Measurements from ENCODE around the gene MAP2K4. TPM values are rescaled to one million over a fixed set of nuclear protein-coding genes. Genes with fewer than 3 reads are reported as not detected.

The MAP2K4 gene
- total RNA-seq, 2 donors from 2014 or later: 26.2 to 42.1 TPM

GRCh38 chr17:11986179-11986941 is 34.3 kb upstream of the MAP2K4 start:
- no peak overlapping the region for H3K4me3 ChIP-seq
- intact Hi-C loops (cut with DNase I): loop anchor here (2.0 kb wide), 1 partner anchor 1110 kb away; no protein-coding TSS in a partner anchor
- H3K36me3 ChIP-seq: no peaks in the 10 kb centered on the region
- TF ChIP-seq POLR2AphosphoS5 (IDR thresholded peaks at IDR 0.05): peak; percentile 80
- no peak for TF ChIP-seq CTCF (IDR thresholded peaks at IDR 0.05)
- peak; percentile 79 for DNase-seq (ENCODE audit: low spot score)
- no peaks in the 10 kb centered on the region for H3K27me3 ChIP-seq (replicated peaks; ENCODE audit: insufficient read depth)
- H3K27ac ChIP-seq: peak overlapping the region; percentile 40 to 86
- H3K4me1 ChIP-seq (replicated peaks): peaks cover 16% of the 10 kb centered on the region
- WGBS: 70% methylated on average over 4 of the region's 4 CpGs
- no peaks in the 10 kb centered on the region for H3K9me3 ChIP-seq

GRCh38 chr17:11986942-11987329 is 33.7 kb upstream of the MAP2K4 start:
- no peaks in the 10 kb centered on the region for H3K9me3 ChIP-seq
- H3K4me3 ChIP-seq: no peak overlapping the region
- H3K27ac ChIP-seq: peak overlapping the region; percentile 40 to 86
- DNase-seq (ENCODE audit: low spot score): no peak
- 17% methylated on average over 5 of the region's 5 CpGs for WGBS
- no peaks in the 10 kb centered on the region for H3K36me3 ChIP-seq
- H3K27me3 ChIP-seq (replicated peaks; ENCODE audit: insufficient read depth): no peaks in the 10 kb centered on the region
- intact Hi-C loops (cut with DNase I): loop anchor here (2.0 kb wide), 1 partner anchor 1110 kb away; no protein-coding TSS in a partner anchor
- peaks cover 16% of the 10 kb centered on the region for H3K4me1 ChIP-seq (replicated peaks)
- TF ChIP-seq POLR2A (IDR thresholded peaks at IDR 0.05) (no peak), POLR2AphosphoS5 (IDR thresholded peaks at IDR 0.05) (no peak), CTCF (IDR thresholded peaks at IDR 0.05) (peak; percentile 16 to 67 (median 60))

- no peak for DNase-seq (ENCODE audit: low spot score)
- Histone ChIP-seq H3K4me1 (replicated peaks) (peaks cover 8% of the 10 kb centered on the region), H3K9me3 (no peaks in the 10 kb centered on the region), H3K27me3 (replicated peaks; ENCODE audit: insufficient read depth) (no peaks in the 10 kb centered on the region), H3K4me3 (no peak overlapping the region), H3K36me3 (no peaks in the 10 kb centered on the region), H3K27ac (peak overlapping the region; percentile 10 to 52)
- intact Hi-C loops (cut with DNase I): loop anchor here (10.0 kb wide), 1 partner anchor 1256 kb away; the partner anchor contains the start of gene TMEM220
- 48% methylated on average over 7 of the region's 7 CpGs for WGBS
- TF ChIP-seq POLR2AphosphoS5 (IDR thresholded peaks at IDR 0.05) (no peak), POLR2A (IDR thresholded peaks at IDR 0.05) (no peak), CTCF (IDR thresholded peaks at IDR 0.05) (no peak)
These were observed 30.2 kb upstream of the MAP2K4 start for GRCh38 chr17:11990363-11990983.

GRCh38 chr17:11991461-11991860 is 29.2 kb upstream of the MAP2K4 start:
- WGBS: 66% methylated on average over 4 of the region's 4 CpGs
- Histone ChIP-seq H3K4me1 (replicated peaks) (peaks cover 5% of the 10 kb centered on the region), H3K27me3 (replicated peaks; ENCODE audit: insufficient read depth) (no peaks in the 10 kb centered on the region), H3K4me3 (no peak overlapping the region), H3K36me3 (no peaks in the 10 kb centered on the region), H3K27ac (no peak overlapping the region), H3K9me3 (no peaks in the 10 kb centered on the region)
- DNase-seq (ENCODE audit: low spot score): no peak
- intact Hi-C loops (cut with DNase I): loop anchor here (10.0 kb wide), 1 partner anchor 1257 kb away; the partner anchor contains the start of gene TMEM220
- TF ChIP-seq POLR2AphosphoS5 (IDR thresholded peaks at IDR 0.05): no peak

GRCh38 chr17:11996722-11997146 is 23.9 kb upstream of the MAP2K4 start:
- Histone ChIP-seq H3K4me1 (replicated peaks) (no peaks in the 10 kb centered on the region), H3K4me3 (peak overlapping the region; percentile 86 to 91), H3K36me3 (no peaks in the 10 kb centered on the region), H3K27me3 (replicated peaks; ENCODE audit: insufficient read depth) (no peaks in the 10 kb centered on the region), H3K9me3 (no peaks in the 10 kb centered on the region), H3K27ac (peak overlapping the region; percentile 80 to 86)
- intact Hi-C loops (cut with DNase I): loop anchor here (2.0 to 10.0 kb wide), 2 partner anchors 24 to 1262 kb away; partner anchors contain the start of genes MAP2K4 and TMEM220
- under 1% methylated on average over 14 of the region's 14 CpGs for WGBS
- DNase-seq (ENCODE audit: low spot score): peak; percentile 16
- TF ChIP-seq CTCF (IDR thresholded peaks at IDR 0.05): peak in 2 of 4 experiments; percentile 24 to 48
- TF ChIP-seq POLR2AphosphoS5 (IDR thresholded peaks at IDR 0.05): no peak

Measured in prostate gland (tissue), 2 donors.